ENCODE results near the gene S100Z.
"Not testable (repeated sequence)": the region's sequence is repeated elsewhere in the genome, so short reads cannot be mapped to it uniquely, and the experiment has no call there.

Gene S100Z

DNA sequence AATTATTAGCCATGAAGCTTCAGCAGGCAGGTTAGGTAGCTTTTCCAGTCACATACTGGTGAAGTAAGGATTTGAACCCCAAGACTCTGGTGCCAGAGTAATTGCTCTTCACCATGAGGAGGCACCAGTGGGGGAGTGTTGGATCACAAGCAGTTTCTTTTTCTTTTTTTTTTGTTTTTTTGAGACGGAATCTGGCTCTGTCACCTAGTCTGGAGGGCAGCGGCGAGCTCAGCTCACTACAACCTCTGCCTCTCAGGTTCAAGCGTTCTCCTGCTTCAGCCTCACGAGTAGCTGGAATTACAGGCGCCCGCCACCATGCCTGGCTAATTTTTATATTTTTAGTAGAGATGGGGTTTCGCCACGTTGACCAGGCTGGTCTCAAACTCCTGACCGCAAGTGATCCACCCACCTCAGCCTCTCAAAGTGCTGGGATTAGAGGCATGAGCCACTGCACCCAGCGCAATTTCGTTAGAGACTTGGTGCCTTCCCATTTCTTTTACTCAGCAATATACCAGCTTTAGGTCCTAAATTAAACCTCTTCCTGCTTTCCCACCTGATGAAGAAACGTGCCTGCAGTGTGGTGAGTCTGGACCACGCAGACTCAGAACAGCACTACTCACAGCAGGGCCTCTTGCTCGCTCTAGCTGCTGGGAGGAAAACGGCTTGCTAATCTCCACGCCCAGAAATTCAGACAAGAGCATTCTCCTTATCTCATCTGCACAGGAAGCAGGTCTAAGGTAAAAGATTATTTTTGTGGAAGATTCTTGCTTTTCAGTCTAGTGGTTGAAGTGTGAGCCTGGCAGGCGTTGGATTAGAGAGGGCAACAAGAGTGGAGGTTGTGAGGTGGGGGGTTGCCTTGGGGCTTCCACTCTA lies at the start of gene S100Z:
S100Z (plus strand) TSS at position 596 of the 873 bp plus-strand sequence. CDS start 25,346 bp downstream, outside the sequence.
- H3K27ac Mint-ChIP-seq: peak within 1 kb of the TSS; percentile 45
- no peaks in the 10 kb centered on the region for H3K27me3 Mint-ChIP-seq
- no peak for ATAC-seq
- H3K36me3 Mint-ChIP-seq: no peaks in the 10 kb centered on the region
- H3K9me3 Mint-ChIP-seq: peaks cover 3% of the 10 kb centered on the region
- H3K4me3 Mint-ChIP-seq: peak within 1 kb of the TSS; percentile 24
- peaks cover 21% of the 10 kb centered on the region for H3K4me1 Mint-ChIP-seq

DNA sequence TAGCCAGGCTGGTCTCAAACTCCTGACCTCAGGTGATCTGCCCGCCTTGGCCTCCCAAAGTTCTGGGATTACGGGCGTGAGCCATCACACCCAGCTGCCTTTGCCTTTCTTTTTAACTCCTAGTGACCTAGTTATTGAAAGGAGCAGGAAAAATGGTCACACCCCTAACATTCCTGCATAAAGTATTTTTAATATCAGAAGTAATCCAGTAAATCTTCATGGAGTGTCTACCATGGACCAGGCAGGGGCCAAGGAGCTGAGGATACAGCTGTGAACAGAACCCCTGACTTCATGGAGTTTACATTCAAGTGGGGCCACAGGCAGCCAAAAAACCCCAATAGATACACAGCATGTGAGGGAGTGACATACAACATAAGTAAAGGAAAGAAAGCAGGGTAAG lies 49.2 kb upstream of the S100Z start:
- ATAC-seq: no peak
- no peak overlapping the region for H3K4me3 Mint-ChIP-seq
- no peak overlapping the region for H3K27ac Mint-ChIP-seq
- H3K9me3 Mint-ChIP-seq: no peaks in the 10 kb centered on the region
- no peaks in the 10 kb centered on the region for H3K4me1 Mint-ChIP-seq
- no peaks in the 10 kb centered on the region for H3K36me3 Mint-ChIP-seq
- peaks cover 36% of the 10 kb centered on the region for H3K27me3 Mint-ChIP-seq

DNA sequence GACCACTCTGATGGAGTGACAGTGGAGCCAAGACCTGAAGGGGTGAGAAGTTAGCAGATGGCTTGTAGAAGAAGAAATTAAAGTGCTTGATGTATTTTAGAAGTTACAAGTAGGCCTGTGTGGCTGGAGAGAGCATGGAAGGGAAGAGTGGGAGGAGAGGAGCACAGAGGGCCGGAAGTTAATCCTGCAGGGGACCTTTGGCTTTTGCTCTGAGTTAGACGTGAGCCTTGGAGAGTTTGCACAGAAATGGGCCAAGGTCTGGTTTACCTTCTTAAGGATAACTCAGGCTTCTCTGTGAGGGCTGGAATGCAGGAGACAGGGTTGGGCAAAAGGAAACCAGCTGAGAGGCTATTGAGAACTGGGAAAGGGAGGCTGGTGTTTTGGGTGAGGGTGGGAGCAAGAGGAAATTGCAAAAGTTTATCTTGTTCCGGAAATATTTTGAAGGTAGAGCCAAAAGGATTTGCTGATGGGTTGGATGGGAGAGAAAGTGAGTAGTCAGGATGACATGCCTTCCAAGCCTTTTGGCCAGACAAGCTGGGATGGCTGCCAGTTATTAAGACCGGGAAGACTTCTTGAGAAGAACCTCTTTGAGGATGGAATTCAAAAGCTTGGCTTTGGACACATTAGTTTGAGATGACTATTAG lies 48.5 kb upstream of the S100Z start:
- Mint-ChIP-seq H3K27me3 (peaks cover 36% of the 10 kb centered on the region), H3K4me1 (no peaks in the 10 kb centered on the region), H3K9me3 (no peaks in the 10 kb centered on the region), H3K36me3 (no peaks in the 10 kb centered on the region), H3K4me3 (no peak overlapping the region), H3K27ac (no peak overlapping the region)
- ATAC-seq: no peak

GRCh38 chr5:76801803-76802195 lies 48.0 kb upstream of the S100Z start:
- Mint-ChIP-seq H3K4me1 (no peaks in the 10 kb centered on the region), H3K9me3 (no peaks in the 10 kb centered on the region), H3K27ac (no peak overlapping the region), H3K27me3 (peaks cover 36% of the 10 kb centered on the region), H3K4me3 (no peak overlapping the region), H3K36me3 (no peaks in the 10 kb centered on the region)
- no peak for ATAC-seq

DNA sequence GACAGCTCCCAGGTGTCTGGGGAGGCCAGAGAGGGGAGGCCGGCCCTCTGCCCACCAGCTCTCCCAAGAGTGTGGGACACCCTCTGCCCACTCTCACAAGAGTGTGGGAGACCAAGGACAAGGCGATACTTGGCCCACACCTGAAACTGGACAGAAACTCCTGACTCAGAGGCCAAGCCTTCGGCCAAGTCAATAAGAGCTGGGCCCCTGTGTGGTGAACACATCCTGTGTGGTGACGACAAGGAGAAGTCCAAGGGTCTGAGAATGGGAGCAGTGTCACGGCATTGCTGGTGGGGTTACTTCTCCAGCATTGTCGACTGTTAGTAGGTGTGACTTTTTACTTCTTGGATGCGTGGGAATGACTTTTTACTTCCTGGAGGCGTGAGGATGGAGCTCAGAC lies 45.5 kb upstream of the S100Z start:
- H3K36me3 Mint-ChIP-seq: no peaks in the 10 kb centered on the region
- H3K9me3 Mint-ChIP-seq: no peaks in the 10 kb centered on the region
- H3K4me3 Mint-ChIP-seq: no peak overlapping the region
- no peak overlapping the region for H3K27ac Mint-ChIP-seq
- peaks cover 36% of the 10 kb centered on the region for H3K27me3 Mint-ChIP-seq
- ATAC-seq: no peak
- no peaks in the 10 kb centered on the region for H3K4me1 Mint-ChIP-seq

DNA sequence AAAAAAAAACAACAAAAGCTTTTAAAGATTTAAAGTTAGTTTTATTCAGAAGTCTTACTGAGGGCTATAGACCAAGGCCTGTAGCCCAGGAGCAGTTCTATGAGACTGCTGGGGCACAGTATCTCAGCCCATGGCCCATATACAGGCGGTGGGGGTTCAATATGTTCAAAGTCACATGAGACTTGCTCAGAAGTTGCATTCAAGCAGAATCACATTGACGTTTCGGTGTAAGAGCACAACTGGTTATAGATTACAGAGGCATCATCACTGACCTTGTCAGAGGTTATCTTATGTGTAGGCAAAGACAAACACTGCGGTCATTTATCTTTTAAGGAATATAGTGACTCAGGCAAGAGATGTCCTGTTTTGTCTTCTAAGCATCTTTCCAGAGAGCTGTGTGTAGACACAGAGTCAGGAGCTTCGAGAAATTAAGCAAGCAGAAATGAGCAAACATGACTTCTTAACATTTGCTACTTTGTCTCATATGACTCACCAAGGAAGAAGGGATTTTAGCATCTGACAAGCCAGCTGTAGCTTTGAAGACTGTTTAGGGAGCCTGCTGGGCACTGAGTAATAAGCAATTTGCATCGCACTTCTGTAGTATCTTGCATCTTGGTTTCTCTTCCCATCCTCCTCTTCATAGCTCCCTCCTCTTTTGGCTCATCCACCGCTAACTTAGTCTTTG lies 43.9 kb upstream of the S100Z start:
- Mint-ChIP-seq H3K36me3 (no peaks in the 10 kb centered on the region), H3K27ac (no peak overlapping the region), H3K9me3 (no peaks in the 10 kb centered on the region), H3K4me3 (no peak overlapping the region), H3K27me3 (peaks cover 20% of the 10 kb centered on the region), H3K4me1 (no peaks in the 10 kb centered on the region)
- peak; percentile 59 for ATAC-seq

DNA sequence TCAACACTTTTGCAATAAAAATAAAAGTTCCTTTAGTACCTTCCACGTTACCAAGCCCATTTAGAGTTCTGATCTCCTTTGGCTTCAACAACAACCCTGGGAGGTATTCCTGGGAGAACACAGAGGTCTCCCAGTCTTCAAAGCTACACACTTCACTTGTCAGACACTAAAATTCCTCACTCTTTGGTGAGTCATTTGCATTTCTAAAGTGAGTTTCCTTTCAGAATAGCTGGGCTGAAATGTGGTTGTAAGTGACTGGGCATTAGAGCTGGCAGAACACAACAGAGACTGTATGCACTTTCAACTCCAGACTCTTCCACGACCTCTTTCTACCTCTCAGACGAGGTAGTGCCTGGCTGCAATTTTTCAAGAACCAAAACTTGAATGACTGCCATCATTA lies 42.5 kb upstream of the S100Z start:
- no peak for ATAC-seq
- Mint-ChIP-seq H3K4me3 (no peak overlapping the region), H3K27ac (no peak overlapping the region), H3K4me1 (no peaks in the 10 kb centered on the region), H3K36me3 (no peaks in the 10 kb centered on the region), H3K27me3 (peaks cover 7% of the 10 kb centered on the region), H3K9me3 (no peaks in the 10 kb centered on the region)

DNA sequence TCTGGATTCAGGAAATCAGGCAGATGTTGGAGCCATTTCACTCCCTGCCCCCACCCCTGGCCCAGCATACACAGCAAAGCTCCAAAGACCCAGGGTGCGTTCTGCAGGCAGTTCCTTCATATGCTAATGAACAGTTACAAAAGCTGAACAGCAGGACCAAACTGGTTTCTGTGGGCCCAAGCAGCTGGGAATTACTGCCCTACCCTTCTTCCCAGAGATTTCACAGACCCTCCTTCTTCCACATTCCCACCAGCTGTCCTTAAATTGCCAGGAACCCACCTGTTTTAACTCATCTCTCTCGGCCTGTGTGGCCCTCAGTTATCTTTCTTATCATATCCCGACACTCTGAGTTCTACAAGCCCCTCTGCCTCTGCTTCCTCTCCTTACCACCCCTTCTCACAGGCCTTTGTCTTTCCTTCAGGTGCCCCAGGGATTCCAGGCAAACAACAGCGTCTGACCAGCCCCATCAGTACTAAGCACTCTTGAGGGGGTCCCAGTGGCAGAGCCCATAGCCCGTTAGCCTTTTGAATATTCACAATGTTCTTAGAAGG lies 41.6 kb upstream of the S100Z start:
- Mint-ChIP-seq H3K4me1 (no peaks in the 10 kb centered on the region), H3K4me3 (no peak overlapping the region), H3K9me3 (no peaks in the 10 kb centered on the region), H3K27ac (no peak overlapping the region), H3K27me3 (peaks cover 4% of the 10 kb centered on the region), H3K36me3 (no peaks in the 10 kb centered on the region)
- ATAC-seq: no peak

- no peak overlapping the region for H3K27ac Mint-ChIP-seq
- H3K36me3 Mint-ChIP-seq: no peaks in the 10 kb centered on the region
- ATAC-seq: no peak
- no peaks in the 10 kb centered on the region for H3K27me3 Mint-ChIP-seq
- H3K9me3 Mint-ChIP-seq: no peaks in the 10 kb centered on the region
- no peak overlapping the region for H3K4me3 Mint-ChIP-seq
- H3K4me1 Mint-ChIP-seq: no peaks in the 10 kb centered on the region
These were observed 40.7 kb upstream of the S100Z start for GRCh38 chr5:76809141-76809540.

DNA sequence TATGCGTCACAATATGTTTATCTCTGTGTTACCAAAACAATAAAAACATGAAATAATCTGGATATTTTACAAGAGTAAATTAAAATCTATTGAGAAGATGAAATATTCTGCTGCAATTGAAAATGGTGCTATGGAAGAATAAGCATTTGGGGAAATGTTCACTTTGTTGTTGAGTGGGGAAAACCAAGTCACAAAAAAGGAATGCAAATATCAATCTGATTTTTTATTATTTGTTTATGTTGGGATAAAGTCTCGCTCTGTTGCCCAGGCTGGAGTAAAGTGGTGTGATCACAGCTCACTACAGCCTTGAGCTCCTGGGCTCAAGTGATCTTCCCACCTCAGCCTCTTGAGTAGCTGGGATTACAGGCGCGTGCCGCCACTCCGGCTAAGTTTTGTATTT lies 39.6 kb upstream of the S100Z start:
- Mint-ChIP-seq H3K9me3 (no peaks in the 10 kb centered on the region), H3K36me3 (no peaks in the 10 kb centered on the region), H3K4me3 (no peak overlapping the region), H3K4me1 (no peaks in the 10 kb centered on the region), H3K27me3 (no peaks in the 10 kb centered on the region), H3K27ac (no peak overlapping the region)
- ATAC-seq: no peak

GRCh38 chr5:76811214-76811613 lies 38.6 kb upstream of the S100Z start:
- peaks cover 8% of the 10 kb centered on the region for H3K27me3 Mint-ChIP-seq
- no peaks in the 10 kb centered on the region for H3K36me3 Mint-ChIP-seq
- H3K4me3 Mint-ChIP-seq: no peak overlapping the region
- no peaks in the 10 kb centered on the region for H3K9me3 Mint-ChIP-seq
- no peaks in the 10 kb centered on the region for H3K4me1 Mint-ChIP-seq
- H3K27ac Mint-ChIP-seq: no peak overlapping the region
- no peak for ATAC-seq

DNA sequence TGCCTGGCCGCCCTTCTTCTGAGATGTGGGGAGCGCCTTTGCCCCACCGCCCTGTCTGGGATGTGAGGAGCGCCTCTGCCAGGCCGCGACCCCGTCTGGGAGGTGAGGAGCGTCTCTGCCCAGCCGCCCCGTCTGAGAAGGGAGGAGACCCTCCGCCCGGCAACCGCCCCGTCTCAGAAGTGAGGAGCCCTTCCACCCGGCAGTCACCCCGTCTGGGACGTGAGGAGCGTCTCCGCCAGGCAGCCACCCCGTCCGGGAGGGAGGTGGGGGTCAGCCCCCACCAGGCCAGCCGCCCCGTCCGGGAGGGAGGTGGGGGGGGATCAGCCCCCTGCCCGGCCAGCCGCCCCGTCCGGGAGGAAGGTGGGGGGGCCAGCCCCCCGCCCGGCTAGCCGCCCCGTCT lies 37.6 kb upstream of the S100Z start:
- not testable (repeated sequence) for ATAC-seq, H3K9me3 Mint-ChIP-seq, H3K36me3 Mint-ChIP-seq, H3K4me3 Mint-ChIP-seq, H3K27me3 Mint-ChIP-seq, H3K27ac Mint-ChIP-seq, H3K4me1 Mint-ChIP-seq

DNA sequence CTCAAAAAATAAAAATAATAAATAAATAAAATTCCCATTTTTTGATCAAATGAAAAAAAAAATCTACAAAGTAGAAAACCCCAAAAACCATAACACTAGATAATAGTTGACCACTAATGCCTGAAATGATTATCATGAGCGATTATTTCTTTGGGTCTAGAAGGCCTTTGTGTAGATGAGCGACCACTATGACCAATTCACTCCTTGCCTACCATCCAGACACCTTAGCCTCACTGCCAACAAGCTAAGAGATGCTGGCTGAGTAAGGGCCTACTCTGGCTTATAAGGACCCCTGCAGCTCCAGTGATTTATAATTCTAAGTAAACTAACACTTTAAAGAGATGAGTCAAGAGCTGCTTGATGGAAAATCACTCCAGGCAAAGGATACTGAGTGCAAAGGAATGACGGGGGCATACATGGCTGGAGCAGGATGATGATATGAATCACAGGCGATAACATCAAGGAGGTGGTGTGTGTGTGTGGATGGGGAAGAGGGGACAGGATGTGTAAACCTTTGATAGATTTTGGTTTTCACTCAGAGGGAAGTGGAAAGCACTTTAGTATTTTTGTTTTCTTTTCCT lies 35.7 kb upstream of the S100Z start:
- H3K4me3 Mint-ChIP-seq: no peak overlapping the region
- peaks cover 23% of the 10 kb centered on the region for H3K27me3 Mint-ChIP-seq
- H3K36me3 Mint-ChIP-seq: no peaks in the 10 kb centered on the region
- ATAC-seq: no peak
- H3K4me1 Mint-ChIP-seq: peaks cover 8% of the 10 kb centered on the region
- H3K9me3 Mint-ChIP-seq: no peaks in the 10 kb centered on the region
- H3K27ac Mint-ChIP-seq: no peak overlapping the region

DNA sequence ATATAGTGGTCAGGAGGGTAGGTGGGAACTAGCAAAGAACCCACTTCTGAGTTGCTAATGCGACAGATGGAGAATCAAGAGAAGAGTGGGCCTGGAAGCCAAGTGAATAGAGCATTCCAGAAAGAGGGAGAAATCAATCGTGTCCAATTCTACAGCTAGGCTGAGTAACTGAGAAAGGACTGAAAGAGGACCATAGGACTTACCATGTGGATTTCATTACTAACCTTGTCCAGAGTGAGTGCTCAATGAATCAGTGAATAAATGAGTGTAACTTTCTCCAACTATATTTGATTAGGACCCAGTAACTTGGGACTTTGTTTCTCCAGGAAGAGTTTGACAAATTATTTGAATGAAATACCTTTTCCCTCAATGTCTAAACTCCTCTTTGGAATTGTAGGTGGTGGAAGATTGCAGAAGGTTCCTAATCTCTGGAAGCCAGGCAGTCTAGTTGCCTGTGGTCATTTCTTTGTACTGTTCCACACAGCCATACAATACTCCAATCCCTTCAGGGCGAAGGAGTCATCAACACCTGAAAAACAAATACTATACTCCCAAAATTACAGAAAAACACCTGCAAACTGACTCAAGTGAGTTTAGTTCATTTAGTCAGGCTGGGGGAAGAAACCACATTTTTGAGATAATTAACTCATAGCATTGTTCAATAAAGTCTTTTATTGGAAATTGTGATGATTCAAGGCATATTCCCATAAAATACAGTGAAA lies 33.5 kb upstream of the S100Z start:
- H3K27ac Mint-ChIP-seq: no peak overlapping the region
- peaks cover 45% of the 10 kb centered on the region for H3K27me3 Mint-ChIP-seq
- H3K4me3 Mint-ChIP-seq: no peak overlapping the region
- H3K9me3 Mint-ChIP-seq: no peaks in the 10 kb centered on the region
- H3K4me1 Mint-ChIP-seq: peaks cover 18% of the 10 kb centered on the region
- no peak for ATAC-seq
- H3K36me3 Mint-ChIP-seq: no peaks in the 10 kb centered on the region

All from stimulated activated memory B cell treated with anti-CD40 and anti-IgM and Interleukin-4, amounts not matched to agents 10 μg/mL and 1 μg/mL and 100 μg/mL, for 72 hours (primary cell).